Stimulated activated CD8-positive, alpha-beta memory T cell treated with anti-CD3 and anti-CD28 coated beads, Interleukin-2, amount 100 ng/mL, for 48 hours (primary cell): Measurements from ENCODE around the gene OR10W1.

Source experiments
- DNase-seq, 2 donors: peaks; one replicate each; pipeline ENCODE4 v3.0.0-alpha.2; 2020; ENCODE audit warnings: low read depth in 2 of 2

The OR10W1 gene

GRCh38 chr11:58268142-58268541 lies at the start of gene OR10W1:
Gene OR10W1, minus strand, starts transcription at chr11:58268260. Its CDS starts 402 bp downstream, at chr11:58267858.
- no peak for DNase-seq

DNA sequence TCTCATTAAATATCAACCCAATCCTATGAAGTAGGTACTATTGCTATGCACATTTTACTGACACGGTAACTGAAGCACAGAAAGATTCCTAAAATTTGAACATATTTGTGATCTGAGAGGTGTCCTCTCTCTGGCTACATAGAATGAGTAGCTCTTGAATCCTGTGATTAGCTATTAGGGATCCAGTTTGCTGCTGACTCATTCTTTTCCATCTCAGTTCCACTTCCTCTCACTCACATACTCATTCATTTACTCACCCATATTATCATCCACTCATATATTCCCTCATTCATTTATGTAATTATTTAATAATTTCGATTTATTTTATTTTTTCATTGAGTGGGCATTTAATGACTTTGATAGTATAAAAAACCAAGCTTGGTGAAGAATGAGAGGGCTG lies 48.1 kb upstream of the OR10W1 start:
- no peak for DNase-seq

GRCh38 chr11:58301576-58301975 lies 33.5 kb upstream of the OR10W1 start:
- DNase-seq = no peak

DNA sequence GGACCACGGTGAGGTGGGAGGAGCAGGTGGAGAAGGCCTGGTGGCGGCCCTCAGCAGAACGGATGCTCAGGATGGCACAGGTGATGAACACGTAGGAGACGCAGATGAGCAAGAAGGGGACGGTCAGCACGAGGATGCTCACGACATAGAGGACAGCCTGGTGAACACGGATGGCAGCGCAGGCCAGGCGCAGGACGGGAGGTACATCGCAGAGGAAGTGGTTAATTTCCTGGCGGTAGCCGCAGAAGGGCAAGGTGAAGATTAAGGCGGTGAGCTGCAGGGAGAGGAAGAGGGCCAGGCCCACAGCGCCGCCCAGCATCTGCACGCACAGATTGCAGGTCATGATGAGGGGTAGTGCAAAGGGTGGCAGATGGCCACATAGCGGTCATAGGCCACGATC lies 24.0 kb upstream of the OR10W1 start:
- no peak for DNase-seq

GRCh38 chr11:58289266-58289665 lies 21.2 kb upstream of the OR10W1 start:
- no peak for DNase-seq

DNA sequence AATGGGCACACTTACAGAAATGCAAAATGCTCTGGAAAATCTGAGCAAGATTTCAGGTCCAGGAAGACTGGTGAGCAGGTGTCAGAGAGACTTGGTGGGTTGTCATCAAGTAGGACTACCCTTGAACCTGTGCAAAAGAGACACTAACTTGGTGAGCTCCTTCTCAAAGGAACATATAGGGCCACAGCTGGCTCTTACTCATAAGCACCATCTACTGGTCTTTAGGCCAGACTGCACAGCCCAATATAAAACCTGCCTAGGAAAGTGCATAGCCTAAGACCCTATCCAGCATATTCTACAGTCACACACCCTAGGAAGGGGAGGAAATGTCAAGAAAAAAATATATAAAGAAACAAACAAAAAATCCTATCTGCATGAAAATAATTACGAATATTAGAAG lies 18.2 kb upstream of the OR10W1 start:
- no peak for DNase-seq

DNA sequence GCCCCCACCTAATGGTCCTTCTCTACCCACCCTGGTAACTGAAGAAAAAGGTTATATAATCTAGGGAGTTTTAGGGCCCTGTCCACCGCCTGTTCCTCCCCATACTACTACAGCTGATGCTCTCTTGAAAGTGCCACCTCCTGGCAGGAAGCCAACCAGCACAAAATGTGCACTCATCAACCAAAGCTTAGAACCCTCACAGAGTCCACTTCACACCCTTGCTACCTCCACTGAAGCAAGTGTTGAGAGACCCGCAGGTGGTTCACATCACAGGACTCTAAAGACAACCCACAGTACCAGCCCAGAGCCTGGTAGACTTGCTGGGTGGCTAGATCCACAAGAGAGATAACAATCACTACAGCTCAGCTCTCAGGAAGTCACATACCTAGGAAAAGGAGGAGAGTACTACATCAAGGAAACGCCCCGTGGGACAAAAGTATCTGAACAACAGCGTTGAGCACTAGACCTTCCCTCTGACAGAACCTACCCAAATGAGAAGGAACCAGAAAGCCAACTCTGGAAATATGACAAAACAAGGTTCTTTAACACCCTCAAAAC lies 17.5 kb upstream of the OR10W1 start:
- no peak for DNase-seq

DNA sequence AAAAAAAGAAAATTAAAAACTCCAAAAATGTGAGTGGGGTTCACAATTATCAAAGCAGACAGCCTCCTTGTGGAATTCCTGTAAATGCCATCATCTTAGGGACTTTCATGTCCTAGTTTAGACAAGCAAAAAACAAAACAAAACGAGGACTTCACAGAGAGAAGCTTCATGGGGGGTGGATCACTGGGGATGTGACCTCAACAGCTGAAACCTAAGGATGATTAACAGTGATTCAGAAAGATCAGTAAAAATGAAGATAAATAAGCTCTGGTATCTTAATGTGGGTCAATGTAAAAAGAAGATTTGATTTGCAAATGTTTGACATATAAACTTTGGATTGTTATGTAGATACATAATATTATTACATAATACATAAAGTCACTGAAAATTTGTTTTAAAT lies 8.1 kb upstream of the OR10W1 start:
- no peak for DNase-seq

GRCh38 chr11:58275002-58275401 lies 6.9 kb upstream of the OR10W1 start:
- no peak for DNase-seq

GRCh38 chr11:58259983-58260382 lies 8.1 kb downstream of the OR10W1 start:
- no peak for DNase-seq

DNA sequence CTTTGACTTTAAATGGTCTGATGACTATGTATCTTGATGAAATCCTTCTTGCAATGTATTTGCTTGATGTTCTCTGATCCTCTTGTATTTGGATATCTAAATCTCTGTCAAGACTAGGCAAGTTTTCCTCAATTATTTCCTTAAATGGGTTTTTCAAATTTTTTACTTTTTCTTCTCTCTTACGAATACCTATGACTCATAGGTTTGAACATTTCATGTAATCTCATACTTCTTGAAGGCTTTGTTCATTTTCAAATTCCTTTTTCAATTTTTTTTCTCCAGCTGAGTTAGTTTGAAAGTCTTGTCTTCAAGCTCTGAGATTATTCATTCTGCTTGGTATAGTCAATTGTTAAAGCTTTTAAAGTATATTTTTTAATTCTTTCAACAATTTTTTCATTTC lies 13.1 kb downstream of the OR10W1 start:
- no peak for DNase-seq

DNA sequence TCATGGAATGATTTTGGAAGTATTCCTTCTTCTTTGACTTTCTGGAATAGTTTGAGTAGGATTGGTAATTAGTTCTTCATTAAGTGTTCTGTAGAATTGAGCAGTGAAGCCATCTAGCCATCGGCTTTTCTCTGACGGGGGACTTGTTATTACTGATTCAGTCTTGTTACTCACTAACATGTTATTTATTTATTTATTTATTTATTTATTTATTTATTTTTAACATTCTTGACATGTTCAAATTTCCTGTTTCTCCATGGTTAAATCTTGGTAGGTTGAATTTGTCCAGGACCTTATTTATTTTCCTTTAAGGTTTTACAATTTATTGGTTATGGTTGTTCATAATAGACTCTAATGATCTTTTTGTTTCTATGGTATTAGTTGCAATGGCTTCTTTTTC lies 24.1 kb downstream of the OR10W1 start:
- DNase-seq = no peak

GRCh38 chr11:58227956-58228615 lies 40.0 kb downstream of the OR10W1 start:
- DNase-seq = no peak

- DNase-seq = no peak
Measured at GRCh38 chr11:58222721-58223120, 45.3 kb downstream of the OR10W1 start.
